Psoas muscle (tissue), 8 donors: ENCODE measurements around the gene ABCA9. TPM values are rescaled to one million over a fixed set of nuclear protein-coding genes. Genes with fewer than 3 reads are reported as not detected.

ENCODE experiments used
- ATAC-seq, 4 donors: fragments of 200-7000 bp; cut with Tn5 transposase; one replicate each; pipeline ENCODE4 v1.9.1; 2020; ENCODE audit warnings: moderate library complexity in 3 of 4, mild to moderate bottlenecking in 2 of 4
- DNase-seq, 2 donors: peaks; one replicate each; pipeline ENCODE4 v3.0.0-alpha.2; 2020
- H3K27ac ChIP-seq: fragments of 200-600 bp; one replicate; pipeline ENCODE4 v1.8.0; 2022
- H3K27me3 ChIP-seq, 3 donors: fragments of 200-600 bp in 1 of 3; one replicate each; pipeline versions ENCODE4 v1.6.1 to v1.8.0; 2013 to 2022; ENCODE audit warnings: low read length in 2 of 3, mild to moderate bottlenecking in 2 of 3, moderate library complexity in 1 of 3; ENCODE audit not compliant: insufficient read depth in 3 of 3
- H3K36me3 ChIP-seq, 2 donors: fragments of 200-600 bp in 1 of 2; one replicate each; pipeline versions ENCODE4 v1.6.1 to v1.8.0; 2013 to 2022; ENCODE audit warnings: low read depth in 1 of 2, mild to moderate bottlenecking in 1 of 2, moderate library complexity in 1 of 2; ENCODE audit not compliant: insufficient read depth in 1 of 2
- H3K4me1 ChIP-seq: fragments of 200-600 bp; one replicate; pipeline ENCODE4 v1.8.0; 2022
- H3K4me3 ChIP-seq: fragments of 200-600 bp; one replicate; pipeline ENCODE4 v1.8.0; 2022; ENCODE audit warnings: mild to moderate bottlenecking
- H3K9me3 ChIP-seq: fragments of 200-600 bp; one replicate; pipeline ENCODE4 v1.8.0; 2022
- WGBS, 3 donors: extraction: QIAGEN DNeasy Blood & Tissue Kit; methylation state at CpG; one replicate each; pipeline versions ENCODE4 v1.1.6 to v1.1.7; 2013; 5-methylcytosine and 5-hydroxymethylcytosine counted together
- intact Hi-C, 2 donors: fragments of 100-400 bp; cut with DNase I; formaldehyde crosslinking; loops; one replicate each; pipeline versions ENCODE4 v1.11.0 to v1.14.2; 2022
- polyA plus RNA-seq, 3 donors: library from polyadenylated mRNA; stranded (reverse); fragments of 200-250 nt; gene quantifications; one replicate each; pipeline ENCODE4 v1.2.3, GENCODE V29; 2013
- total RNA-seq, 4 donors: library from RNA; stranded (reverse); fragmentation: NEBNext Ultra II Directional in 2 of 4; extraction: Animal tissue kit (Norgen Biotek cat#: 25700) in 2 of 4; gene quantifications; one replicate each; pipeline versions ENCODE4 v1.2.1 to v1.2.4, GENCODE V29; 2021 to 2023
- TF ChIP-seq, protein P1 (sequence below): fragments of 200-600 bp; IDR thresholded peaks from one replicate; pipeline ENCODE4 v1.8.0; 2022; ENCODE audit warnings: antibody characterized with exemption
- donor health status: healthy with polysubstance abuse.
- donor health status: DM: no; HTN: no; CAD: no; lungs with moderate emphysema.
- donor health status: Bipolar disorder and iron deficiency.
- donor health status: healthy.
- donor health status: DM: yes; HTN: yes; CAD: no.
- donor health status: DM: no; HTN: no; CAD: no.
- donor health status: DM: no; HTN: no; CAD: no.
- donor health status: DM: yes; HTN: yes; CAD: no.

Gene ABCA9
- total and polyA plus RNA-seq, 7 donors: 1.6 to 13.8 (median 4.2) TPM

GRCh38 chr17:68943123-68943811 lies 117.5 kb downstream of the ABCA9 start:
- ATAC-seq (no peak), DNase-seq (no peak)
- 70 to 93% (median 92%) methylated on average over 4 of the region's 4 CpGs for WGBS, 3 donors
- Histone ChIP-seq H3K9me3 (no peaks in the 10 kb centered on the region), H3K36me3 (no peaks in the 10 kb centered on the region), H3K4me3 (no peak overlapping the region), H3K27me3 (no peaks in the 10 kb centered on the region), H3K4me1 (no peaks in the 10 kb centered on the region), H3K27ac (no peak overlapping the region)
- TF ChIP-seq, protein P1, sequence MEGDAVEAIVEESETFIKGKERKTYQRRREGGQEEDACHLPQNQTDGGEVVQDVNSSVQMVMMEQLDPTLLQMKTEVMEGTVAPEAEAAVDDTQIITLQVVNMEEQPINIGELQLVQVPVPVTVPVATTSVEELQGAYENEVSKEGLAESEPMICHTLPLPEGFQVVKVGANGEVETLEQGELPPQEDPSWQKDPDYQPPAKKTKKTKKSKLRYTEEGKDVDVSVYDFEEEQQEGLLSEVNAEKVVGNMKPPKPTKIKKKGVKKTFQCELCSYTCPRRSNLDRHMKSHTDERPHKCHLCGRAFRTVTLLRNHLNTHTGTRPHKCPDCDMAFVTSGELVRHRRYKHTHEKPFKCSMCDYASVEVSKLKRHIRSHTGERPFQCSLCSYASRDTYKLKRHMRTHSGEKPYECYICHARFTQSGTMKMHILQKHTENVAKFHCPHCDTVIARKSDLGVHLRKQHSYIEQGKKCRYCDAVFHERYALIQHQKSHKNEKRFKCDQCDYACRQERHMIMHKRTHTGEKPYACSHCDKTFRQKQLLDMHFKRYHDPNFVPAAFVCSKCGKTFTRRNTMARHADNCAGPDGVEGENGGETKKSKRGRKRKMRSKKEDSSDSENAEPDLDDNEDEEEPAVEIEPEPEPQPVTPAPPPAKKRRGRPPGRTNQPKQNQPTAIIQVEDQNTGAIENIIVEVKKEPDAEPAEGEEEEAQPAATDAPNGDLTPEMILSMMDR: no peak
- intact Hi-C loops: no loop called here

GRCh38 chr17:68942389-68942788 lies 118.3 kb downstream of the ABCA9 start:
- TF ChIP-seq, protein P1: no peak
- ATAC-seq (no peak), DNase-seq (no peak)
- Histone ChIP-seq H3K9me3 (no peaks in the 10 kb centered on the region), H3K4me3 (no peak overlapping the region), H3K27me3 (no peaks in the 10 kb centered on the region), H3K4me1 (no peaks in the 10 kb centered on the region), H3K36me3 (no peaks in the 10 kb centered on the region), H3K27ac (no peak overlapping the region)
- intact Hi-C loops: no loop called here
- WGBS, 3 donors: 62 to 70% (median 67%) methylated on average over 3 of the region's 3 CpGs

DNA sequence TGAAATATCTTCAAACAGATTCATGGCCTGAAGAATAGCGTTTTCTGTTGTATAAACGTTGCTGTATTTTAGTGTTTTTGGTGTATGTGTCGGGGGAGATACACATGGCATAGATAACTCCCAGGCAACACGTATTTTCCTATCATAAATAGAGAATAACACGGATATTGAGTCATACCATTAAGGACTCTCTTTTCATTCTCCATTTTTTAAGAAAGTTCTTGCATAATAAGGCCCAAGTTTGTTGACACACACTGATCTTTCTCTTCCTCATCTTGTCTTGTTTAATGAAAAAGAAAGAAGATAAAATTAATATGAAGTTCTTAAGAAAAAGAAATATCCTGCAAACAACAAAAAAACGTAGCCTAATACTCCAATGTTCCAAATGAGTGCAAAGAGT lies 119.0 kb downstream of the ABCA9 start:
- ATAC-seq: no peak
- intact Hi-C loops: no loop called here
- TF ChIP-seq, protein P1: no peak
- Histone ChIP-seq H3K36me3 (no peaks in the 10 kb centered on the region), H3K4me1 (no peaks in the 10 kb centered on the region), H3K27me3 (no peaks in the 10 kb centered on the region), H3K27ac (no peak overlapping the region), H3K4me3 (no peak overlapping the region), H3K9me3 (no peaks in the 10 kb centered on the region)
- no peak for DNase-seq
- WGBS, 3 donors: 79 to 91% (median 87%) methylated on average over 6 of the region's 6 CpGs

GRCh38 chr17:68939195-68939594 lies 121.5 kb downstream of the ABCA9 start:
- no peaks in the 10 kb centered on the region for H3K36me3 ChIP-seq
- ATAC-seq: no peak
- H3K27ac ChIP-seq: no peak overlapping the region
- H3K4me1 ChIP-seq: no peaks in the 10 kb centered on the region
- H3K4me3 ChIP-seq: no peak overlapping the region
- no peak for DNase-seq
- TF ChIP-seq, protein P1: no peak
- intact Hi-C loops: no loop called here
- no peaks in the 10 kb centered on the region for H3K27me3 ChIP-seq
- H3K9me3 ChIP-seq: no peaks in the 10 kb centered on the region
- 55 to 75% (median 66%) methylated on average over 3 of the region's 3 CpGs for WGBS, 3 donors
